Islet of Langerhans (tissue), 1 donor: Measurements from ENCODE around the gene CCDC12.

ENCODE experiments used
- FAIRE-seq: peaks from one replicate; lab custom pipeline; 2011; peaks lifted over from hg19 to GRCh38; lab: Jason Lieb, UNC

The CCDC12 gene

DNA sequence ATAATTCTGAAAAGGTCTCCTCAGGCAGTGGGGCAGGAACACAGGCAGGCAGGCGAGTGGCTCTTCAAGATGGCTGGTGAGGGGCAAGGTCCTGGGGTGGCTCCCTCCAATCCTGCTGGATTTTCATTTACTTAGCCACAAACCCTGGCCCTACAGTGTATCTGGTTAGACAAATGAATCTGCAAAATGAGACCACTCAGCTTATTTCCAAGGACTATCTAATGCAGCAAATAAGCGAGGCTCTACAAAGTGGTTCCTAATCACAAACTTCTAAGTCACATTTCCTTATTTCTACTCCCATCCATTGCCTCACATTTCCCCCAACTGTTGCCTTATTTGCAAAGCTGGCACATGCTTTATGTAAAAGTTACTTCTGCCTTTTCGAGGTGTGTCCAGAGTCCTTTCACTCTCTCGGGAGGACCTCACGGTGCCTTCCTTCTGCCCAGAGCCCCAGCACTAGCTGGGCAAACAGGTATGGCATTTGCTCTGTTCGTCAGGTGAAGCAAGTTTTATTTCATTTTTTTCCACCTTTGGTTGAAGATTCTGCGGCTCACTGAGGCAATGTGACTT, 40.5 kb downstream of the CCDC12 start:
- FAIRE-seq: no peak

DNA sequence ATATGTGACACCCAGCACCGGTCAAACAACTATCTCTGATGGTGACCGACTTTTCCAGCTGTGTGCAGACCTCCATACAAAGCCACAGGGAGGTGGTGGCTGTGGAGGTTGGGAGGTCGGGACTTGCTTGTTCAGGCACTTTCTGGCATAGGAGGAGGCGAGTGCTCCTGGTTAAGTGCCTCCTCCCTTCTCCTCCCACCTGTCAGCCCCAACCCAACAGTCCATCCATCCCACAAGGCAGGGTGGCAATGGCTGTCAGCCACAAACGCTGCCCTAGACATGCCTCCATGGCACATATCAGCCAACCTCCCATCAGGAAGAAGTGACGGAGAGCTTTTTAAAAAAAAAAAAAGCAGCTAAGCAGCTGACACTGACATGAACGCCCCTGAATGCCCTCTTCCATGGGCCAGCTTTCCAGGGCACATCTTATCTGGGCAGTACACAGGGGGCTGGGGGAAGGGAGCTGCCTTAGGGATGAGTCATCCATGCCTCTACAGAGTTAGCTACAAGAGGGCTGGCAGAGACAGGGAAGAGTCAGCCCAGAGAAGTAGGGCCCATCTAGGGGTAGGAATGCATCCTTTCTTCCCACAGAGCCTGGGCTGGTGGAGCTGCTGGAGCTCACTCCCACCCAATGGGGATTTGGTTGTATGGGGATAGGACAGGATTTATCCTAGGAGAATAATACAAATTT, 41.2 kb downstream of the CCDC12 start:
- peak; percentile 13 for FAIRE-seq

DNA sequence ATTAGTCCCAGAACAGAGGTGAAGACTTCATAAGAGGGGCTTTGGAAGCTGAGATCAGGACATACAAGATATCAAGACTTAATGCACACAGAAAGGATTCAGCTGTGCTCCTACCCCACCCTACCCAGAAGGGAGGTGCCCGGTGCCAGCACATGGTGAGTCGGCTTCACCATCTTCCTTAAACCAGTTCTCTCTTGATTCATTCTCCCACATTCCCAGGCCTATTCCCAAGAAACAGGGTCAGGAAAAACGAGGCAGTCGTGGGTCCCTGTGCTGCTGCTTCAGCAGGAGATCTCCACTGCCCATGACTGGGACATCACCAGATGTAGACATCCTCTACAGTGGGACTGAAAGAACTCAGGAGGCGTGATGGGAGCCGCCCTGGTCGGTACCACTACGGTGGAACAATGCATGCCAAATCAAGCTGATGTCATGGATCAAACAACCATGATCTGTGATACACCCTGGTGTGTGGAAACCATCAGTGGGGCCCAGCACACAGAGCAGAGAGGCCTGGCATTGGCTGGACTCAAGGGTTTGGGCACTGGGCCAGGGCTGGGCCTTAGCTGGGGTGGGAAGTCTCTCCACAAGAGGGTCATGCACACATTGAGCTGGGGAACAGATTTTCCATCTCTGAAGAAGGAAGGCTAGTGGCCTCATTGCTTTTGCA, 41.9 kb downstream of the CCDC12 start:
- no peak for FAIRE-seq

DNA sequence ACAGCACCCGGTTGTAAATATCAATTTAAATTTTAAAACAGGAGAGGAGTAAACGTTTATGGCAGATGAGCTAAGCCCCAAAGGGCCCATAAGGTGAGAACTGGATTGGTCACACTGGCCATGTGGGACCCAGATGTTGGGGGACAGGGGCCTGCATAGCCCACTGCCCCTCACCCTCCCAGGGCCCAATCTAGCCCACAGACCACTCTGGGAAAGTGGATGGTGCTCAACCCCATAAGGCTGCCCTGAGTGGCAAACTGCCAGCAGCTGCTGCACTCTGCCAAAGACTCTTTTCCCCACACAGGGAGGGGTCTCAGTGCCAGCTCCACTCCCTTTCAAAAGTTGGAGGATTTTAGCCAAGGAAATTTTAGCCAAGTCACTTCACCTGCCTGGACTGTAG, 42.5 kb downstream of the CCDC12 start:
- no peak for FAIRE-seq

DNA sequence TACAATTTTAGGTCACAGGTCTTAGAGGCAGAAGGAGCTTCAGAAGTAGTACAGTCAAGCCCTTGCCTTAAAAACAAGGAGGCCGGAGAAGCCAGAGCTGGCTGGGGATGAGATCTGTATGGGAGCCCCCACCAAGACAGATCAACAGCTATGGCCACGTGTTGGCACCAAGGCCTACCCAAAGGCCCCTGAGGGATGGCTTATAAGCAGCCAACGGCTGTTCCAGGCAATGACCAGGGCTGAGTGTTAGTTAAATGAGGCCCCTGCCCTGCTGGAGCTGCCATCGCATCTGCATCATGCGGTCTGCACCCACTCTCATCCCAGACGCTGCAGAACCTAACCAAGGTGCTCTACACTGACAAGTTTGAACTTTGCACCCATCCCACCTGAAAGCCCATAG, 43.3 kb downstream of the CCDC12 start:
- no peak for FAIRE-seq

DNA sequence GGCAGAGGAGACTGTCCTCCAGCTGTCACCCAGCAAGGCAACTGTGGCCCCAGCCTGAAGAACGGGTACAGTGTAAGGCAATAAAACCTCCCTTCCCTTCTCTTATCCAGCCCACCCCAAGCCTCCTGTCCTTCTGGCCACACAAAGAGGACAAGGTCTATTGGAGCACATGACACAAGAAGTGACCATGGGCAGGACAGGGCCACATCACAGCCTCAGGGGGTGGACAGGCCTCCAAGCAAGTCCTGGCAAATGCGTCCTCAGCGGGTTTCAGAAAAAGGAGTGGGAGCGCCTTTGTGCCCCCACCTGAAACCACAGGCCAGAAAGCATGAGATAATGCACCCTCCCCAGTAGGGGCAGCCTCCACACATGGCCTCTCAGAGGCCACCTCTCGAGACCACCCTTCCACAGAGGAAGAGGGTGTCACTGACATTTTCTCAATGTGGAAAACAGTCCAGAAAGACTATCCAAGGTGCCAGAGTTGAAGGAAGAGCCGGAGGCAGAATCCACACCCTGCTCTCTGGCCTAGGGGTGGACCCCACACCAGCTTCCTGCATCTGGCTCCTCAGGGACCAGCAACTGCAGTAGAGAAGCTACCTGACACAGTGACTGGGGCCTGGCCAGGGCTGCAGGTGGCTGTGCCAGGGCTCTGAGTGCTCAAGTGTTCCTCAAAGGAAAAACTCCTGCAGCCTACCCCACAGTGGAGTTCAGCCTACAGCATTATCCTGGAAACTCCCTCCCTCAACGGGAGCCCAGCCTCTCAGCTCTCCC, 43.9 kb downstream of the CCDC12 start:
- no peak for FAIRE-seq

DNA sequence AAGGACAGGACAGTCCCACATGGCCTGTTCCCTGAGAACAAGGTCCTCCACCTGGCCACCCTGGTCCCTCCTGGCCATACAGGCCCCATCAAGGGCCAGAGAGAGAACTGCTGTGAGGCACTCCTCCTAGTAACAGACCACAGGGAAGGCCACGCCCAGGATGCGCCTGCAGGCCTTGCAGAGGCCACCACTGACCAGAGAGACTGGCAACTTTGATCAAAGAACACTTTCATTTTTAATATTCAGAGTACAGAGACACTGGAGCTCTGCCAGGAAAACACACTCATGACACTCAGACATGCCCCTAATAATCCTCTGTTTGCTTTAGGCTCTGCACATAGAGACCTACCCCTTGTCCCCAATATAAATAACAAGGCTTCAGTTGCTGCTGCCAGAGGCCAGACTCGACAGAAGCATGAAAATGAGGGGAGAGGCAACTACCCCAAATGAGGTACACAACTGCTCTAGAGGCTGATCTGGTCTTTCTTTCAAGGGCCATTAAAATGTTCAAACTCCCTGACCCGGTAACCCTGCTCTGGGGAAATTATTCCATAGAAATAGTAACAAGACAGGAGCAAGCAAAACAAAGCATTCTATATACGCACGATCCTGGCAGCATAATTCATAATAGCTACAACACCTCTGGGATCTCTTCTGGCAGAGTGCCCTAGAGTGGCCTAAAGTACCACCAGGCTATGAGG, 44.8 kb downstream of the CCDC12 start:
- FAIRE-seq: no peak

DNA sequence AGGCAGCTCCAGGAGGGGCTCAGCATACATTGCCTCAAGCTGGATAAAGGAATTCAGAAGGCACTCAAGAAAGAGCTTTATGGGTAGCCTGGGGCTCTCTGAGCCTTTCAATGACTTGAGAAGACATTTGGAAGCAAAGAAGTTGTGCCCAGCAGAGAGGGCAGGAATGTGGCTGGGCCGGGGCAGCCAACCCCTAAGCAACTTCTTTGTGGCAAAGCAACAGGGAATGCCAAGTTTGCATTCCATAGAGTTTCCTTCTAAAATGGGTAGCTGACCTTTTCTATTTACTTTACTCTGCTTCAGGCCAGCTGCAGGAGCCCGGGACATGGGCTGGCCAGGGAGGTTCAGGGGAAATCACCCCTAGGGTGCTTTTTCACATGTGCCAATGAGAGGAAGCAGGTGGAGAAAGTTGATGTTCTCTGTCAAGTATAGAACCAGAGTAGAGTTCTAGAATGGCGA, 45.6 kb downstream of the CCDC12 start:
- FAIRE-seq: no peak

DNA sequence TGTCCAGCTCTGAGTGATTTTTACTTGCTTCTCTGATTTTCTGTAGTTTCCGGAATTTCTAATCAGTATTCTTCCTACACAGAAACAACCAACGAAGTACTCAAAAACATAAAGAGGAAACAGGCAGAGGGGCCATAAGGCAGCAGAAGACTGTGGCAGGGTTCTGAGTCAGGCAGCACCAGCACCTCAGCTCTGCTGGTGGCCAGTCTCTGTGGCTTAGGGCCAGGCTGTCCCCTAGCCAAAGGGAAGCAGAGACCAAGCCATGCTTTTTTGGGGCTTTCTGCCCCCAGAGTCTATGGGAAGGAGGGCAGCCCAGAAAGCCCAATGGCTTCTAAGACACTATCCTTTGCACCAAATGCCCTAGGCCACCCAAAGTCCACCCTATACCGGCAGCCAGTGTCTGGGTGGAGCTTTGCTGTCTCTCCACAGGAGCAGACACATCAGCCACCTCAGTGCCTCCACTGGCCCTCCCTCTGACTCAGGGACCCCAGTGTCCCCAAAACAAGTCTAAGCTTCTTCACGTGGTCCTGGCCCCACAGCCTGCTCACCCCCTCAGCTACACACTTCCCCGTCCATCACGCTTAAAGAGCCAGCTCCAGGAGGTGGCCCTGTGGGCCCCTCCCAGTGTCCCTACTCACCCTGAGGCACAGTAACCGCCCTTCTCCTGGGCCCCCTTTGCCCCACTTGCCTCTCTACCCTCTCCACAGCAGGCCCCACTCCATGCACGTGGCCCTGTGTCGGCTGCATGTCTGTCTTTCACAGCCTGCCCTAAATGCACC, 46.2 kb downstream of the CCDC12 start:
- no peak for FAIRE-seq

DNA sequence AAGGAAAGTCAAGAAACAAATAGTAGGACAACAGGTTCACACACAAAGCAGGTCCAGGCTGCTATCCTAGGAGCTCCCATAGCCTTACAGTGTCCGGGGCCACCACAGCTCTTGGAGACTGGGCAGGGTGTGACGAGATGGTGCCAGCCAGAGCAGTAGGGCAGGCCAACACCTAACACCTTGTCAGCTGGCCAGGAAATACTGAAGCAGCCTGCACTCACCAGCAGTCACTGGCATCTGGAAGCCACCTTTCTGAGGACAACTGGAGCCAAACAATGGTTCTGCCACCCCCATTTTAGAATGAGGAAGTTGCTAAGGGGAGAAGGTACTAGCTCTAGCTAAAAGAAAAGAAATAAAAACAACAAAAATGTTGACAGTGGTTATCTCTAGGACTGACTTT, 47.2 kb downstream of the CCDC12 start:
- no peak for FAIRE-seq

DNA sequence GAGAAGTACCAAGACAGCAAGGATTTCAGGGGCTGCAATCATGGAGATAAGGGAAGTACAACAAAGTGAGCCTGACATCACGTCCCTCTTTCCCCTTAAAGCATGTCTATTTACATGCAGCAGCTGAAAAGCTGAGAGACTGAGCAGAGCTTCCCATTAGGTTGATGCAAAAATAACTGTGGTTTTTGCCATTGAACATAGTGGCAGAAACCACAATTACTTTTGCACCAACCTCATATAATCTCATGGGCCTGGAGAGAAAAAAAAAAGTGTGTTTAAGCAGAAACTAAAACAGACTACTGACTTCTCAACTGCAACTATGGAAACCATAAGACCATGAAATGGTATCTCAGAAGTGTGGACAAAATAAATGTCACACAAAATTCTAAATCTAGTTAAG, 48.3 kb downstream of the CCDC12 start:
- FAIRE-seq: no peak

DNA sequence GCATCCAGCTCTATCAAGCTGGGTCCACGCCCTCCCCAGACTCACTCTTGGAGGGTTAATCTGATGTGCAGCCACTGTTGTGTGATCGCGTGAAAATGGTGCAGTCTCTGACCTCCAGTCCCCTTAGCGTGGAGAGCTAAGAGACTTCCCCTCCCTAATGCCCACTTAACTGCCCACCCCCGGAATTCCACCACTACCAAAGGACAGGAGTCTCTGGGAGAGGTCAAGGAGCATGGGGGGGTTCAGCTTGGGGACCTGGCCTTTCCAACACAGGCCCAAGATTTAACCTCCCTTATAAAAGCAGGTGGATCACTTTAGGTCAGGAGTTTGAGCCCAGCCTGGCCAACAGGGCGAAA, 48.8 kb downstream of the CCDC12 start:
- FAIRE-seq: no peak

DNA sequence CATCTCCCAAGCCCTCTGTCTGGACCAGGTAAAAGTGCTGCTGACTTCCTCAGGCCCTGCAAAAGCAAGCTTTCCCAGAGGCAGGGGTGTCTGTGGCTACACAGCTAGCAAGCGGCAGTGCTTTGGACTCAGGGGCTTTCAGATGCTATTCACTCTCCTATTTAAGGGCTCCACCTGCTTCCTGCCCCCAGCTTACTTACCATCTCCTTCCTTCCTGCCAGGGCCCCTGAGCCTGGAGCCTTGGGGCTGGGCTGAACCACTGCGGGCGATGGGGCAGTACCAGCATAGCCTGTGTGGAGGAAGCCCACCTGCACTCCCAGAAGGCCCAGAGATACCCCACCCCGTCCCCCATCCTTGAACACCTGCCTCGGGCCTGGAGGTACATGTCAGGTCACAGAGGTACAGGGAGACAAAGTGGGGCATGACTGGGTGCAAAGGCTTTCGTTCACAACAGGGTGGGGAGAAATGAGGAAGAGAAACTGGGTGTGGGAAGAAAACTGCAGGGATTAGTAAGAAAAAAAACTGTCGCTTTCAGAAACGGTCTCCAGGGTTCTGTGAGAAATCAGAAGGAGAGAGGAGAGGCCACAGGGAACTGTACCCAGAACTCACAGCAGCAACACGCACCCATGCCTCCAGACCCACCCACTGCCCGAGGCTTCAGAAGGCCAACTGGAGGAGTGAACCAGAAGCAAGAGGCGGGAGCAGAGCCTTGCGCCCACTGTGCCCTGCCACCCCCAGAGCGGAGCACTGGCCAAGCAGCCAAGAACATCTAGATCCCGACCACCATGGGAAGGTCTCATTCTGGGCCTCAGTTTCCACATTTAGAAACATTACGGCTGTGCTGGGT, 49.5 kb downstream of the CCDC12 start:
- FAIRE-seq: no peak

DNA sequence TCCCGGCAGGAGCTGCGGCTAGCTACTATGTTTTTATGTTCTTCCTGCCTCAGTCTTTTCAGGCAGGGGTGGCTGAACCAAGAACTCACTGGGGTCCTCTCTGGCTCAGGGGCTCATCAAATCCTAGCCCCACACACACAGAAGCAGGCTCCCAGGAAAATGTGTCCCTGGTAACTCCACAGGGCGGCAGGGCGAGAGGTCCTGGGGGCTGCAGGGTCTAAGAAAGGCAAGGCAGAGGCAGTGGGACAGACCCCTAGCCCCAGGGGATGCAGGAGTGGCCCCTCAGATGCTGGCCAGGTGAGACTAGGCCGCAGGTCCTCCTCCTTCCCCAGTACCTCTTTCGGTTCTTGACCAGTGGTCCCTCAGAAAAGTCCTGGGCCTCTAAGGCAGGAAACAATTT, 50.1 kb downstream of the CCDC12 start:
- no peak for FAIRE-seq

DNA sequence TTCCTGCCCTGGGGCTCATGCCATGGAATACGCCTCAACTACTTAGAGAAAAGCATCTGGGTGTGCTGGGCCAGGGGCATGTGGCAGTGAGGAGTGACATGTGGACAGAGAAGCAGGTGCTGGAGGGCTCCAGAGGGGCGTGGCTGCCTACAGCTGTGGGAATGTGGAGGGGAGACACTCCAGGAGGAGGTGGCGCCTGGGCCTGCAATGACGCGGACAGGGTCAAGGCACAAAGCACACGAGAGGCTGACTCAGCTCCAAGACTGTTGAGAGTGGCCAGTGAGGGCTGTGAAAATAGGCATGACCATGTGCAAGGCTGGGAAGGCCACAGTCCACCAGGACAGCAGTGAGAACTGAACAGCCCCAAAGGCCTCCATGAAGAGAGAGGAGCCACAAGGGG, 50.5 kb downstream of the CCDC12 start:
- FAIRE-seq: no peak

DNA sequence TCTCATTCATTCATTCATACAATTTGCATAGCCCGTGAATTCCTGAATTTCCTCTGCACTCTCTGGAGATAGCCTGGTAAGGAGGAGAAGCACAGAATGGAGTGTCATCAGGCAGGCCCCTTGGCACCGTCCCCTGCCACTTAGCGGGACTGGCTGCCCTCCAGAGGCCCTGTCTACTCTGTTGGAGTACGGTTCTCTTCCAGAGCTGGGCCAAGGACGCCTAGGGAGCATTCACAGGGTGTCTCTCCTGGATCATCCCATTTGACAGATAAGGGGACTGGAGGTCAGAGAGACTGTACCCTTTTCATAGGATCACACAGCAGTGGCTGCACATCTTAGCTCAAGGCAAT, 51.0 kb downstream of the CCDC12 start:
- FAIRE-seq: no peak

DNA sequence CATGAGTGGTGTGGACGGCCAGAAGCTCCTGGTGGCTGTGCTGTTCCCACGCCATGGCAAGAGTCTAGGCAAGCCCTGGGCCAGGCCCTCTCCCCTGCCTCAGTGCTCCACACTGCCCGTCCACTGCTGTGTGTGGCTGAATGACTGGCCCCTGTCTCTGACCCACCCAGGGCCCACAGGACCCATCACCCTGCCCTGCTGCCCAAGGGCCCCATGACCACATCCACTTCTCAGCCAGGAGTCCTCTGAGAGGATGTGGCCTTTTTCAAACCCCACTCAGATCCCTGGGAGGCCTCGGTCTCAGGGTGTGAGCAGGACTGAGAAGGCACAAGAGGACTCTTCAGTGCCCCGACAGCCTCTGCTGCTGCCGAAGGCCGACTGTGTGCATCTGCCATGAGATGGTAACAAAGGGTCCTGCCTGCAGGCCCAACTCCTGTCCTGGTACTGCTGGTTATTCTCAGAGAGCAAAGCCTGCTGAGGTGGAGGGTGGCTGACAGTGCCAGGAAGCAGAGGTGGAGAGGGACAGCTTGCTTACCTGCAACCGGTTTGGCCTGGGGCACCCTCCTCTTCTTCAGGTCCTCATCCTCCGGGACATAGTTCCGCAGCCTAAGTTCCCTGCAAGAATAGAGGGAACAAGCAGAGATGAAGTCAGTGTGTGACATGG, 51.5 kb downstream of the CCDC12 start:
- no peak for FAIRE-seq

DNA sequence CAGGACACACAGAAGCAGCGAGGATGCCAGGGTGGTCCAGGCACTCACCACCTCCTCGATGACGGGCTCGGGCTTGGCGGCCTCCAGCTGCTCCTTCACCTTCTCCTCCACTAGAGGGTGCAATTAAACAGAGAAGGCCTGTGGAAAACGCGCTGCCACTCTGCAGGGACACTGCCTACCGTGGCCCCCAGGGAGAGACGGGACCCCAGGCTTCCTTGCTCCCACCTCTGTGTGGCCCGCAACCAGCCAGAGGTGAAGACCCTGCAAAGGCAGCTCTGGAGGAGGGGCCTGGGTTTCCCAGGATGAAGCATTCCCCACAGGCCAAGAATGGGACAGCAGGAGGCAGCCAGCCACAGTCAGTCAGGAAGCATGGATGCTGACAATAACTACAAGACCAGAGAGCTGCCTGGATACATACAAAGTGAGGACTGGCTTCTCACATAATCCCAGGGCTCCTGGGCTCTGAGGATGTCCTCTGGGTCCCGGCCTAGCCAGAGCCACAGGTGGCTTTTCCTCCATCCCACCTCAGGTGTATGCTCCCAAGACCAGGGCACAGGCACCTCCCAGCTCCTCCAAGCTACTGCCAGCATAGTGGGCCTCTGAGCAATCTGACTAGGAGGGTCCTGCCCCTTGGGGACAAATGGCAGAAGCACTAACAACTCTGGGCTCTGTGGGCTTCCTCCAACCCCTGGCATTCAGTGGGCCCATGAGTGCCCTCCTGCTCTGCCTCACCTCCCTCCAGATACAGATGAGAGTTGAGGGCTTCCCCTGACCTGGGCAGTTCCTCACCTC, 52.8 kb downstream of the CCDC12 start:
- no peak for FAIRE-seq

DNA sequence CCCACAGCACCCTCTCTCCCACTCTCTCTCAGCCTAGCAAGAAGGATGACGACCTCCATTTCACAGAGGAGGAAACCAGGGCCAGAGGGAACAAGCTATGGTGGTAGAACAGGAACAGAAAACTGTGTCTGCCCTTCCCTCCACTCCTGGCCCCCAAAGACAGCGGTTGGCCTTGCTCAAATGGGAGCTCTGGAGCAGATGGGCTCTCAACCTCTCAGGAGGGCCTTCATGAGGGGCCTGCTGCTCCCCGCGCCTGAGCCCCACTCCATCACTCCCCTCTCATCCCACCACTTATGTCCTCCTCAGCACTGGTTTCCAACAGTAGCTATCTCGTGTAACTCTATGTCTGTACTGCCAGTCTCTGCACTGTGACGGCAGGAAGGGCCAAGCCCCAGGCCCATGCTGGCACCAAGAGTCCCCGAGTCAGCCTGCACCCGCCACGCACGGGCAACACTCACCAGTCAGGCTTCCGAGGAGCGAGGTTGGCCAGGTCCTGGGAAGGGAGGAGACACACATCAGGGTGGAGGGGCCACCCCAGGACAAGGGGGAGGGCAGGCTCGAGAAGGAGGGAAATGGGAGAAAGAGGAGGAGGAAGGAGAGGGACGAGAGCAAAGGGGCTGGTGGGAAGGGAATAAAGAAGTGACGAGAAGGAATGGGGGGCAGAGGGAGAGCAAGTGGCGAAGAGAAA, 53.5 kb downstream of the CCDC12 start:
- FAIRE-seq: no peak
